ENCODE data around the gene PPP2R5A.
"Not testable (repeated sequence)": the region's sequence is repeated elsewhere in the genome, so short reads cannot be mapped to it uniquely, and the experiment has no call there.

The PPP2R5A gene

DNA sequence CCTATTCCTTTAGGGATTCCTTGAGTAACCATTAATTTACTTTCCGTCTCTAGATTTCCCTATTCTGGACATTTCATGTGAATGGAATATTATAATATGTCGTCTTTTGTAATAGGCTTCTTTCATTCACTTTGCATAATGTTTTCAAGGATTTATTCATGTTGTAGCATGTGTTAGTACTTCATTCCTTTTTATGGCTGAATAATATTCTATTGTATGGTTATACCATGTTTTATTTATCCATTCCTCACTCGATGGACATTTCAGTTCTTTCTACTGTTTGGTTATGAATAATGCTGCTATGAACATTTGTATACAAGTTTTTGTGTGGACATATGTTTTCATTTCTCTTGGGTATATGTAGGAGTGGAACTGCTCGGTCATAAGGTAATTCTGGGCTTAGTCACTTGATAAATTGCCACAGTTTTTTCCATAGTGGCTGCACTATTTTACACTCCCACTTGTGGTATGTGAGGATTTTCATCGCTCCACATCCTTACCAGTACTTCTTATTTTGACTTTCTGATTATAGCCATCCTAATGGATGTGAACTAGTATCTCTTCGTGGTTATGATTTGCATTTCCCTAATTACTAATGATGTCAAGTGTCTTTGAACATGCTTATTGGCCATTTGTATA, 17.7 kb downstream of the PPP2R5A start:
- DNase-seq: no peak

DNA sequence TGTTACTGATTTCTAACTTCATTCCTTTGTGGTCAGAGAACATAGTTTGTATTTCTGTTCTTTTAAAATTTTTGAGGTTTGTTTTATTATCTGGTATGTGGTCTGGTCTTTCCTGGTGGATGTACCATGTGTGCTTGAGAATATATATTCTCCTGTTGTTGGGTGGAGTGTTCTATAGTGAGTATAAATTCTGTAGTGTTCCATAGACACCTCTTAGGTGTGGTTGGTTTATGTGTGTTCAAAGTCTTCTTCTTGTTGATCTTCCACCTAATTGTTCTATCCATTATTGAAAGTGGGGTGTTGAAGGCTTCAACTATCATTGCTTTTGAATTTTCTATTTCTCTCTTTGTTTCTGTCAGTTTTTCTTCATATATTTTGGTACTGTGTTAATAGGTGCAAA, 20.1 kb downstream of the PPP2R5A start:
- no peak for DNase-seq

DNA sequence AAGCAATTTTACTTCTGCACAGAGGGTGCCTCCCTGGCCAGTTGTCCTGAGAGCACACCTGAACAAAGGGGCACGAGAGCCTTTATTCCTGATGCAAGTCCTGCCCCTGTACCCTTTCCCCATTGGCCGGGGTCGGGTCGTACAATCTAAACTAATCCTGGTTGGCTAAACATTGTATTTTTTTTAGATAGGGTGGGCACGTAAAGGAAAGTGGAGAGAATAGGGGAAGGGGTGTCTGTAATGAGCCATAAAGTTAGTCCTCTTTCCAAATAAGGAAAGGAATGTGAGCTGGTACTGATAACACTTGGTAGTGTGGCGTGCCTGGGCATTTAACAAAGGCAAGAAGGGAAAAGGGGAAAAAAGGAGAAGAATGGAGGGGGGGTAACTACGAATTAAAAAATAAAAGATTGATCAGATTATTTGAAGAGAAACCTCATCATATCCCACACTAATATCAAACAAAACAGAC, 20.8 kb downstream of the PPP2R5A start:
- not testable (repeated sequence) for DNase-seq

DNA sequence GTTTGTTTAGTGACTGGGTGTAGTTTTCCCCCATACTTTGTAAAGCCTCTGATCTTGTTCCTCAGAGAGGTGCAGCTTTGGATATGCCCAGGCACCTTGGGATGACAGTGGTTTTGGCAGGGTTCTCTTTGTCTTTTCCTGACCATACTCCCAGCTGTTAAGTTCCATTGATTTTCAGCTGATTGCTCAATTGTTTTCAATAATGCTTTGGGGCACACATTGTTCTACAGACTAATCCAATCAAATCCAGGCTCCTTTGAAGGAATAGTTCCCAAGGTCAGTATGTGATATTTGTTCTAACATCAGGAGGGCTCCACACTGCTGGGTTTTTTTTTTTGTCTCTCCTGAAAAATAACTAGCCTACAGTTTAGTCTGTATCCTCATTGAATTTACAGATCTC, 24.8 kb downstream of the PPP2R5A start:
- DNase-seq: no peak

DNA sequence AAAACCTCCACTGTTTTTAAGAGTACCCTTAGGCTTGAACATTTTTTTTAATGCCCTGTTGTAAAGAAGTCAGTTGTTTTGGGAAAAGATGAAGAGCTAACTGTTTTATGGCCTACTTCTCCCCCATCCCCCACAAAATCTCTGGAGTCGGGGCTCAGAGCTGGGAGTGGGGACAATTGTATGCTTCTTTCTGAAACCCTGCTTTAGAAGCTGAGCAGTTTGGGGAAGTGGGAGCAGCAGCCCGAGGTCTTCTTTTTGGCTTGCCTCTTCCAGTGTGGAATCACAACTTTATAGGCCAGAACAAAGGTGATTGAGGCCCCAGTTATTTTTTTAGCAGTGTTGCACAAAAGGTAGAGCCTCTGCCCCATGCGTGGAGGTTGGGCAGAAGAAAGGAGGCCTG, 25.2 kb downstream of the PPP2R5A start:
- no peak for DNase-seq

DNA sequence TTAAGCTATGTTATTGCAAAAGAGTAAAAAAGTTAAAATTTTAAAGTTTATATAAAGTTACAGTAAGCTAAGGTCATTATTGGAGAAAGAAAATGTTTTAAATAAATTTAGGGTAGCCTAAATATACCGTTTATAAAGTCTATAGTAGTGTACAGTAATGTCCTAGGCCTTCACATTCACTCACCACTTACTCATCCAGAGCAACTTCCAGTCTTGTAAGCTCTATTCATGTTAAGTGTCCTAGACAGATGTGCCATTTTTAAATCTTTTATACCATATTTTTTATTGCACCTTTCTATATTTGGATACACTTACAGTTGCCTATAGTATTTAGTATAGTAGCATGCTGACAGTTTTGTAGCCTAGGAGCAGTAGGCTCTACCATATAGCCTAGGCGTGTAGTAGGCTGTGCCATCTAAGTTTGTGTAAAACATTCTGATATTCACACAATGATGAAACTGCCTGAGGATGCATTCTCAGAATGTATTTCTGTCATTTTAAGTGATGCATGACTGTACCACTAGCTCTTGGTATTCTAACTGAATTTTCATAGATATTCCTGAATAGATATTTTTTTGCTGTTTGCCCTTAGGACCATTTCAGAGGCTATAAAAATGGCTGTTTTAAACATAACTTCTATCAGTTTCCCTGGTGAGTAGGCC, 26.8 kb downstream of the PPP2R5A start:
- no peak for DNase-seq

DNA sequence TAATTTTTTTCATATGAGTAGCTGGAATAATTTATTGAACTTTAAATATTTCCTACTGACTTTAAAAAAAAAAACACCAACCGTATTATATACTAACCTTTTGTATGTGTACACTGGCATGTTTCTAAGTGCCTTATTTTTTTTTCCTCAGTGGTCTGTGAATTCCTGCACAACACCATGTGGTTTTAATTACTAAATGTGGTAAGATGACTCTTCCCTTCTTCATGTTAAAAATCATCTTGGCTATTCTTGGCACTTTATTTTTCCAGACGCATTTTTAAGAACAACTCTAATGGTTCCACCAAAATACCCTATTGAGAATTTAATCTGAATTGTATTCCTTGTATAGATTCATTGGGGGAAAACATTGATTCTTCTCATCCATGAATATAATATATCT, 28.4 kb downstream of the PPP2R5A start:
- DNase-seq: no peak

DNA sequence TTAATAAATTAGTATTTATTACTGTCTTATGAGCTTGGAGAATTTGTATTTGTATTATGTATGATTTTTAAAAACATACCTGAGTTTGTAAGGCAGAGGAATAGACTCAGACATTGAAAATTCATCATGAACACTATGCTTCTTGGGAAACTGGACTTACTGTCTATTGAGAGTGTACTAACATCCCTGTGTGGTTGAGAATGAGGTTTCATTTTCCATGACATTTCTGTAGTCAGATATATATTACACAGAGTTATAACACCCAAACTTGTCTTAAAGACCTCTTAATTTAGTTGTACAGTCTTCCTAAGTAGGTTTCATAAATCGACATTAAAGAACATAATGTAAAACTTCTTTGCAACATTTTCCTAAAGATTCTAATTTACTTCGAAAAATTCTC, 30.0 kb downstream of the PPP2R5A start:
- no peak for DNase-seq

DNA sequence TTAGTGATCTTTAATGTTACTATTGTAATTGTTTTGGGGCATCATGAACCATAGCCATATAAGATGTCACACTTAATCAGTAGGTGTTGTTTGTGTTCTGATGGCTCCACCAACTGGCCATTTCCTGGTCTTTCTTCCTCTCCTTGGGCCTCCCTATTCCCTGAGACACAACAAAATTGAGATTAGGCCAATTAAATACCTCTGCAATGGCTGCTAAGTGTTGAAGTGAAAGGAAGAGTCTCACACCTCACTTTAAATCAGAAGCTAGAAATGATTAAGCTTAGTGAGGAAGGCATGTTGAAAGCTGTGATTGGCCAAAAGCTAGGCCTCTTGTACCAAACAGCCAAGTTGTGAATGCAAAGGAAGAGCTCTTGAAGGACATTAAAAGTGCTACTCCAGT, 30.7 kb downstream of the PPP2R5A start:
- no peak for DNase-seq

DNA sequence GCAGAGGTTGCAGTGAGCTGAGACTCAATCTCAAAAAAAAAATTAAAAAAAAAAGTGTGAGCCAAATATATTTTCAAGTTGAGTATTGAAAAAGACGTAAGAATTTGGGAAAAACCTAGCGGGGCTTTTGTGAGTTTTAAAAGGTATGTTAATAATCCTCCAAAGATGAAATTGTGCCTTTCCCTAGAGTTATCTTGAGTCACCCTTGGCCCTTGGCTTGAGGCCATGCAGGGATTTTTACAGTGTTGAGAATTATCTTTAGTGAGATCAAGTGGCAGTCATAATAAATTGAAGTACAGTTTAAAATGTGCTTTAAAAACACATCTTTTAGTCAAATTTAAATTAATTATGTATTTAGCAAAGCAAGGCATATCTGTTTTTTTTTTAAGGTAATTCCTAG, 32.7 kb downstream of the PPP2R5A start:
- no peak for DNase-seq

DNA sequence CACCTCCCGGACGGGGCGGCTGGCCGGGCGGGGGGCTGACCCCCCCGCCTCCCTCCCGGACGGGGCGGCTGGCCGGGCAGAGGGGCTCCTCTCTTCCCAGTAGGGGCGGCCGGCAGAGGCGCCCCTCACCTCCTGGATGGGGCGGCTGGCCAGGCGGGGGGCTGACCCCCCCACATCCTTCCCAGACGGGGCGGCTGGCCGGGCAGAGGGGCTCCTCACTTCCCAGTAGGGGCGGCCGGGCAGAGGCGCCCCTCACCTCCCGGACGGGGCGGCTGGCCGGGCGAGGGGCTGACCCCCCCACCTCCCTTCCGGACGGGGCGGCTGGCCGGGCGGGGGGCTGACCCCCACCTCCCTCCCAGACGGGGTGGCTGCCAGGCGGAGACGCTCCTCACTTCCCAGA, 35.8 kb downstream of the PPP2R5A start:
- not testable (repeated sequence) for DNase-seq

DNA sequence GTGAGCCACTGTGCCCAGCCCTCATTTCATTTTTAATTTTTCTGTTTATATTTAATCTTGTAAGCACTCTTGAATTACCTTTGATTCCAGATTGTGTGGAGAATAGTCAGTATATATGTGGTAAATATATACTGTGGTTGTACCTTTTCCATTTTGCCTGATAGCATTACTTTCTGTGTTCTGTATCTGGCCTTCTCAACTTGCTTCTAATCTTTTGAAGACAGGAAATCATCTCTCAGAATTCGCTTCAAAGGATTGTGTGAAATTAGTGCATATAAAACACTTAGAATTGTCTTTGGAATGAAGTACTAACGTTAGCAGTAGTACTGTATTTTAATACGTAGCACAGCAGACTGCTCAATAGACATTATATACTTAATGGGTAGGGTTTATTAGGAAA, 37.9 kb downstream of the PPP2R5A start:
- DNase-seq: no peak

DNA sequence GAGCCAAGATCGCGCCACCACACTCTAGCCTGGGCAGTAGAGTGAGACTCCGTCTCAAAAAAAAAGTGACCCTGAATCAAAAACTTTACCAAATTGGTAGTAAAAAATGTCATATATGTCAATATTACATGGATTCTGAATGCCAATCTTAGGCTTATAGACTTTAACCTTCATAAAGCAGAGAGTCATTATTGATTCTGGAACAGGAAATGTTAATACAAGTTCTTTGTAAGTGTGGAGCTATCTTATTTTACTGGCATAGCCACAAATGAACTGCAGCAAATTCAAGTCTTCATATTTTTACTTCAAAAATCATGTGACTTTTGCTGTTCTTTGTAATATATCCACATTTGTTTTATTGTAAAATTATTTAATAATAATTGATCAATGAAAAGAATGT, 41.3 kb downstream of the PPP2R5A start:
- DNase-seq: no peak

DNA sequence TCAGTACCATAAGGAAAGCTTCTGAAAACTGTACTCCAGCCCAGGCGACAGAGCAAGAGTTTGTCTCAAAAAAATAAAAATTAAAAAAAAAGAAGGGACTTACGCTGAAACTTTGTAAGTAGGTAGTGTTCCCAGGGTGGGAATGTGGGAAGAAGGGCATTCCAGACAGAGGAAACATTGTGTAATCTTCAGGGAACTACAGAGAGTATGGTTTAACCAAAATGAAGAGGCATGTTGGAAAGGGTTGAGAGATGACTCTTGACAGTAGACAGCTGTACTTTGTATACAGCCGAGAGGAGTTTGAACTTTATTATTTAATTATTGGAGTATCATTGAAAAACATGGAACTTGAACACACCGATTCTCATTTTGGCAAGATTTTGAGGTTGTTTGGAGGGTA, 43.0 kb downstream of the PPP2R5A start:
- DNase-seq: no peak

DNA sequence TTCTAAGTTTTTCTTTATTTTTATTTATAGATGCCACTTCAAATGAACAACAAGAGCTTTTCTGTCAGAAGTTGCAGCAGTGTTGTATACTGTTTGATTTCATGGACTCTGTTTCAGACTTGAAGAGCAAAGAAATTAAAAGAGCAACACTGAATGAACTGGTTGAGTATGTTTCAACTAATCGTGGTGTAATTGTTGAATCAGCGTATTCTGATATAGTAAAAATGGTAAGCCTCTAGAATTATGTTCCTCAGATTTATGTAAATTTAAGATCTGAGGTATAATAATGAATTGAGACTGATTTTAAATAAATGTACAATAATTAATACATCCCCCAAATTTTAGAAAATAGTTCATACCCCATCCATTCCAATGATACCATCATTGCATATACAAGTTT, 43.9 kb downstream of the PPP2R5A start:
- no peak for DNase-seq

DNA sequence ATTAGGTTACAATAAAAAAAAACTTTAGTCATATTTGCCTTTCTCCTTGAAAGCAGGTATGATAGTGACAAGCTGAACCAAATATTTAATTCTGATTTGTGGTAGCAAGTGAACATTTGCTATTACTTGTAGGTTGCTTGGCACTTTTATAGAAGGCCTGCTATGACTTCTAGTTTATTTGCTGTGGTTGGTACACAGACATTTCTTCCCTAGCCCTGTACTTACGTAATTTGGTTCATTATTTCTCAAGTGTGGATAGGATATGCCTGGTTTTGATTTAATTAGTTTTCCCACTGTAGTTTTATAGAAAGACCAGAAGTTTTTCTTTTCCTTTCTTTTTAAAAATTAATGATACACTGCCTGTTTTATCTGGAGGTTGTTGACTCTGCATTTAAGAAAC, 55.9 kb downstream of the PPP2R5A start:
- DNase-seq: no peak

DNA sequence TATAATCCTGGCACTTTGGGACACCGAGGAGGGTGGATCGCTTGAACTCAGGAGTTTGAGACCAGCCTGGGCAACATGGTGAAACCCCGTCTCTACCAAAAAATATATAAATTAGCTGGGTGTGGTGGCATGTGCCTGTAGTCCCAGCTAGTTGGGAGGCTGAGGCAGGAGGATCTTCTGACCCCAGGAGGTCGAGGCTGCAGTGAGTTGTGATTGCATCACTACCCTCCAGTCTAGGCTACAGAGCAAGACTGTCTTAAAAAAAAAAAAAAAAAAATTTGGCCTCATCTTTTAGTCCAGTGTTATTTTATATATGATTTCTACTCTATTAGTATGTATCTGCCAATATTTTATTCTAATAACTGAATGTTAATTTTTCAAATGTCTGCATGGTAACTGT, 59.7 kb downstream of the PPP2R5A start:
- DNase-seq: no peak

DNA sequence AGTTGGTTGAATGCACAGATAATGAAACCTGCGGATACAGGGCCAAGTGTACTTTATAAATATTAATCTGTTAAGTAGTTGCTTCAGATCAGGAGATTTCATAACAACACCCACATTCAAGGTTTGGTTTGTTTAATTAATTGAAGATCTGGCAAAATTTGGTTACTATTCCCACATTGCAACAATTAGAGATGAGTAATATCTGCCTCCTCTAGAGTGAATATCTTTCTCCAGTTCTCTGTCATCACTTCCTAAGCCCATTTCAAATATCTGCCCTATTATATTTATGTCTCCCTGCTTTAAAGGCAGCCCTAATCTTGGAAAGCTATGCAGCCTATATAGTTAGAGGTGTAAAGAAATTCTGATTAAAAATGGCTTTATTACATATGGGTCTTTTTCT, 61.4 kb downstream of the PPP2R5A start:
- no peak for DNase-seq

DNA sequence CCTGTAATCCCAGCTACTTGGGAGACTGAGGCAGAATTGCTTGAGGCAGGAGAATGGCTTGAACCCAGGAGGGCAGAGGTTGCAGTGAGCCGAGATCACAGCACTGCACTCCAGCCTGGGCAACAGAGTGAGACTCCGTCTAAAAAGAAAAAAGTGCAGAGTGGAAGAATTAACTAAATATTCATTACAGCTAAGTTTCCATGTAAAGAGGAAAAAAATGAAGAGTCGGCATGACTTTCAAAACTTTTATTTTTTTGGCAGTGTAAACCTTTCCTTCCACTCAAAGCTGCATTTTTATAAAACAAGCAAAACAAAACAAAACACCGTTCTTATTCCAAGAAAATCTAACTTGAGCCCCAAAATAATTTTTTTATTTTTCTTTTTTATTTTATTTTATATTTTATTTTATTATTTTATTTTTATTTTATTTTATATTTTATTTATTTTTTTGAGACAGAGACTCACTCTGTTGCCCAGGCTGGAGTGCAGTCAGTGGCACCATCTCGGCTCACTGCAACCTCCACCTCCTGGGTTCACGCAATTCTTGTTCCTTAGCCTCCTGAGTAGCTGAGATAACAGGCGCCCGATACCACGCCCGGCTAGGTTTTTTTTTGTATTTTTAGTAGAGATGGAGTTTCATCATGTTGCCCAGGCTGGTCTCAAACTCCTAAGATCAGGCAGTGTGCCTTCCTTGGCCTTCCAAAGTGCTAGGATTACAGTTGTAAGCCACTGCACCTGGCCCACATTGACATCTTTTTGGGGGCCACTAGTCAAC, 66.6 kb downstream of the PPP2R5A start:
- DNase-seq: no peak

DNA sequence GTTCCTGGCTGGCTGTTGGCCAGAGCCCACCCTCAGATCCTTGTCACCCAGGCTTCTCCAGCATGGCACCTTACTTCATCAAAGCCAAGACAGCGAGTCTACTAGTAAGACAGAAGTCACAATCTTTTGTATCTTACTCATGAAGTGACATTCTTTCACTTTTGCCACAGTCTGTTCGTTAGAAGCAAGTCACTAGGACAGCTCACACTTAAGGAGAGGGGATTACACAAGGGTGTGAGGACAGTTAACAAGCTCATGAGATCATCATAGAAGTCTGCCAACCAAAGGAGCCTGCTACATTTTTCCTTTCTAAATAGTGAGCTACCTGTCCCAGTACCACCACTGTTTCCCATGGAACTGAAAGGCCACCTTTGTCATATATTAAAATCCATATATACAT, 68.0 kb downstream of the PPP2R5A start:
- DNase-seq: no peak

DNA sequence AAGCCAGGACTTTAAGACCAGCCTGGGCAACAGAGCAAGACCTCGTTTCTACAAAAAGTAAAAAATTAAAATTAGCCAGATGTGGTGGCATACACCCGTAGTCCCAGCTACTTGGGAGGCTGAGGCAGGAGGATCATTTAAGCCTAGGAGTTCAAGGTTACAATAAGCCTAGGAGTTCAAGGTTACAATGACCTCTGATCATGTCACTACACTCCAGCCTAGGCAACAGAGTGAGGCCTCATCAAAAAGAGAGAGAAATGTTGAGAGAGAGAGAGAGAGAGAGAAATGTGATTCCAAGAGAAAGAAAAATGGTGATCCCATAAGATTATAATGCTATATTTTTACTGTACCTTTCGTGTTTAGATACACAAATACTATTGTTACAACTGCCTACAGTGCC, 69.3 kb downstream of the PPP2R5A start:
- DNase-seq: no peak

DNA sequence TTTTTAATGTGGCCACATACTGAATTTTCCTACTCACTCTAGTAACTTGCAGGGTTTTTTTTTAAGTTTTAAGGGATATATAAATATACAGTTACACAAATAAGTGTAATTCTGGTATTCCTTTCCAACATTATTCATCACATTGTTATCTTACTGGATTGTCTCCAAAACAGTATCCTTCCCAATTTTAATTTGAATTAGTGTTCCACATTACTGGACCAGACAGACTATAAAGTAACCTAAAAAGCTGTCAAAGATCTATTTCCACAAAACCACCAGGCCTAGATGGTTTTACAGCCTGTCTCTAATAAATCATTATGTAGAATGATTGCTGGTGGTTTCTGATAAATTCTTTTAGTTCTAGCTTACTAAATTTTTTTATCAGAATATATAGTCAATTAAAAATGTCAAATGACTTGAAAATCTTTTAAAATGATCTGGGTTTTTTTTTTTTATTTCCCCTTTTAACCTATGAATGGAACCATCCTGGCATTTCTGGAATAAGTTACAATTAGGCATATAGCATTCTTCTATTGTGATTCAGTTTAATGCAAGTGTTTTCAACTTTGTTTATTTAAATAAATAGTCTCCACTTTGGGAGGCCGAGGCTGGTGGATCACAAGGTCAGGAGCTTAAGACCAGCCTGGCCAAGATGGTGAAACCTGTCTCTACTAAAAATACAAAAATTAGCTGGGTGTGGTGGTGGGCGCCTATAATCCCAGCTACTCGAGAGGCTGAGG, 70.2 kb downstream of the PPP2R5A start:
- no peak for DNase-seq

DNA sequence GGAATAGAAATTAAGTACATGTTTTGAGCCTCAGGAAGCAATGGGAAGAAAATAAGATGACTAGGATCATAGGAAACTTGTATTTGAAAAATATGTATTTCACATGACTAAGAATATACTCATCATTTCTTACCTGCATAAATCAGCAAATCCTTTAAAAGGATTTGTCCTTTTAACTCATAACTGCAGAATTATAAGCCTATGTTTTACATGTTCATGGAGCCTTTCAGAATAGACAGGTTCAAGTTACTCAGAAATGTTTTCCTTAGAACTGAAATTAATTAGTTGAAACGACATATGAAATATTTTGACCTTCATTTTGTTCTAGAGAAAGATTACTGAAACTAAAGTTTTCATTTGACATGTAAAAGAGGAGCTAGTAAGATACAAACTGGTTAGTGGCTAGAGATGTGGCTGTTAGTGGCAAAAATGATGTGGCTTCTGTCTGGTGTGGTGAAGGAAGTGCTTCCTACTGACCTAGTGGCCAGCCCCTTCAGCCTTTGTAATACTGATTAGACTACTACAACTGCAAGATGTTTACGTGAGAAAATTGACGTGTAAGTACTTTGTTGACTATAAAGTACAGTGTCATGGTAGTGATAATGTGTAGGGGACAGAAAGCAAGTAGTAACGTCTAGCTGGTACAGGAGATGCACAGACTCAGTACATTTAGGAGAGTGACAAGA, 74.7 kb downstream of the PPP2R5A start:
- DNase-seq: no peak

Measured in activated CD4-positive, CD25-positive, alpha-beta regulatory T cell treated with anti-CD3 and anti-CD28 coated beads, Interleukin-2, amount 50 U/mL, for 72 hours (primary cell).